ENCODE results near the gene ANO3.

Gene ANO3

DNA sequence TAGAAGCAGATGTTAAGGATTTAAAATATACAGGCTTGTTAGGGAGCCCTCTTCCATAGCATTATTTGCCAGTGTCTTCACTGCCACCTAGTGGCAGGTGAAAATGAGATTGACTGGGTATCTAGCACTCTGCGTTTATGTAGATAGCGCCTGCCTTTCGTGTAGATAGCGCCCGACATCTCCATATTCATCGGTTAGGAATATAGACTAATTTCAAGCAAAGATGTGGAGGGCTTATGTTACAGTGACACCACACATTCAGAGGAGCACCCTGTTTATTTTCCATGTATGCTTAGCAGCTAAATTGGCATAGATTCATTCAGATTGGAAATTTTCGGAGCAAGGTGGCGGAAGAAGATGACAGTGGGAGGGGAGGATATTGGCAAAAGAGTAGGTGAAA, 318.0 kb downstream of the ANO3 start:
- no peak for DNase-seq

DNA sequence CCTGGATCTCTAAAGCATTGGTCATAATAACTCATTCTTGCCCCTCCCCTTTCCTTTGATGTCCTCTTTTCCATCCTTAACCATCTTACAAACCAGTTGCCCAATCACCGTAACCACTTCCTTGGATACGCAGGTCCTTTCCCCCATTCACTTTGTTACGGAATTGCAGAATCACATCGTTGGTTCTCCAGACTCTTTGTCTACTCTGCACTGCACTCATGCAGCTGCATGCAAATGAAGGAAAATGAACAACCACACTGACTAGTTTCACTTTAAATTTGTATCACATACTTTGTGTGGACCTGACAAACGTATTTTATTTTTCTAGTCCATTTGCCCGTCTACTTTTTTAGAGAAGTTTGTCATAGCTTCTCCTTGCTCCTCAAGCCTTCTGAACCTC, 320.0 kb downstream of the ANO3 start:
- no peak for DNase-seq

DNA sequence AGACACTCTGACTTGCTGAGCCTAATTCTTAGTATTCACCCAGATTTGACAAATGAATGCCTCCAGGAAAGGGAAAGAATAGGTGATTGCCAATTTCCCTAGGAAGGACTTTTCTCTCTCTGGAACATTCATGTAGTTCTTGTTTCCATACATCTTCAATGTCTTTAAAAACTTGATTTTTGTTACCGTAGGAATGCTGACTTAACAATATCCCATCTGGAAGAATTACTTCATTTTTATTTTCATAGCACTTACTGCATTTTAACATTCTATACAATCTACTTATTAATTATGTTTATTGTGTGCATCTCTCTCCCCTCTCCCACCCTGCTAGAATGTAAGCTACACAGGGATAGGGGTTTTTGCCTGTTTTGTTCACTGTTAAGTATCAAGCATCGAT, 323.4 kb downstream of the ANO3 start:
- DNase-seq, result no peak

DNA sequence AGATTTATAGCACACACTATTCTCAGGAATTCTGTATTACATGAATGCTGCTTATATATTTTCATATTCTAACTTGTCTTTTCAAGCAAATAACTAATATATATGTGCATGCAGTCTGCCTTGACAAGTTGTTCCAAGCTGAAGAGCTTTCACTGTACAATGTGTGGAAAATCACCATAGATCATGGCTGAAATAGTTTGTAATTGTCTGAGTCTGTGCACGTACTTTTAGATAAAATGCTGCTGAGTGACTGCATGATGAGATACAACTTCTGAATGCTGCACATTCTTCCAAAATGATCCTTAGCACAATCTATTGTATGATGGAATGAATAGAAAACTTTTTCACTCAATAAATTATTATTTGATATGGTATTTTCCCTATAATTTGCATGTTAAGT, 331.0 kb downstream of the ANO3 start:
- DNase-seq, result no peak

DNA sequence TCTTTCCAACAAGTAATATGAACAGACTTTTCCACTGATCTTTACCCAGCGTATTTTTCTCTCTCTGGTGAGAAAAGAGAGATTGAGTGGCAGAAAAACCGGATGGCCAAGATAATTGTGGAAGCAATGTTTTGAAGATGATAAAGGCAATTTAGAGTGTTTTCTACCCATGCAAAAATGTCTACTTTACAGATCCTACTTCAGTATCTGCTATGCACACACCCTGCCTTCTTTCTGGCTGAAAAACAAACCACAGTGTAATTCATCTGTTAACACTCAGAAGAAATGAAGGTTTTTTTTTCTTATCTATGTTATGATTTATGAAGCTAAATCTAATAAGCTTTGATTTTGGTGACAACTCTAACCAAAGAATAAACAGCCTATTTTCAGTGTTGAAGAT, 333.1 kb downstream of the ANO3 start:
- no peak for DNase-seq

DNA sequence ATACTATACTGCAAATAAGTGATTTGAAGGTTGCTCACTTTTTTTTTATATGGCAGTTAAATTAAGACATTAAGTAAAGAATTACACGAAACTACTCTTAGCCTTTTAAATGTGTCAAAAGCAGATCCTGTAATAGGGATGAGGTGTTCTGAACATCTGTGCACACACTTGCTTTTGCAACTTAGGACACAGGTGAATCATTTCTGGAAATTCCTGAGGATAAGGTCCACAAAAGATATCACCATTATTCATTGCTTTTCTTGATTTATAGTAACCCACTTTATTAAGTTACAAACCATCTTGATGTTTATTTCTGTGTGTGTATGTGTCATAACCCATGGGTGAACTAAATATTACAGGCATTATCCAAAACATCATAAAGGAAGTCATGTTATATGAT, 334.0 kb downstream of the ANO3 start:
- no peak for DNase-seq

DNA sequence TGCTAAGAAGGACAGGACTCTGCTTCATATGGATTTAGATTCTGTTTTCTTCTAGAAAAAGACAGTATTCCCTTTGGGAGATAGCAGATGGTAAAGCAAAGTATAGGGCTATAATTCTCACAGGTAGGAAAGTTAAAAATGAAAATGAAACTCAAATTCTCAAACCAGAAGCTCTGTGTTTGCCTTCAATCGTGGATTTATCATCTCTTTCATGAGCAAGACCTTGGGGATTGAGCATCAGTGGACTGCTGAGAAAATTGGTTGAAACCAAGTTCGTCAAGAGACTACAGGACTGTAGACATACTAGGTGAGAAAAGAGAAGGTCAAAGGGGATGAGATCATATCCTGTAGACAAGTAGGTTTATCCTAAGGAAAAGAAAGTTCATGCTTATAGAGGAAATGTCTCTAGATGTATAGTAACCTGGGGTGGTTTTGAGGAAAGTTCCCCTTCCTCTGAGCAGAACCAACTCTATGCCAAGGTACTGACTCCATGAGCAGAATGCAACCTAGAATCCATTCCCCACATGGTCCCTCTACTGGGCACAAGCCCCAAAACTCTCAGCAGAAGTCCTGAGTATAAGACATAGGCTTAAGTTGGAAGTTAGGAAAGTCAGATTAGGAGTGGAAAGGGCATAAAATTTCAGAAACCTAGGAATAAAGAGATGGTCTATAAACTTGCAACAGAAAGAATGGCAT, 343.5 kb downstream of the ANO3 start:
- DNase-seq, result no peak

DNA sequence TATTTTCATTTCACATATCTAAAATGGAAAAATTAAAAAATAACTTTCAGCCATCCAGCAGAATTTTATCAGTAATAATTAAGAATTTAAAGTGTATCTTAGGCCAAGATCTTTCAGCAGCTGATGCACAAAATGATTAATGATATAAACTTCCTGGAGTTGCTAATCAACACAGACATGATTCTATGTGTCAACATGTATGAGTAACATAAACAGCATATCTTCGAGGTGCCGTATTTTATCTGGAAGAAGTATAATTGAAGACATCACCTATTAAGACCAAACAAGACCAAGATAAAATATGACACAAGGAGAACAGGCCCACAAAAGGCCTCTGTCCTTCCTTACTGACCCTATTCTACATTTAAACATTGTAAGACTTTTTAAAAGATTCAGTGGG, 344.7 kb downstream of the ANO3 start:
- DNase-seq, result no peak

DNA sequence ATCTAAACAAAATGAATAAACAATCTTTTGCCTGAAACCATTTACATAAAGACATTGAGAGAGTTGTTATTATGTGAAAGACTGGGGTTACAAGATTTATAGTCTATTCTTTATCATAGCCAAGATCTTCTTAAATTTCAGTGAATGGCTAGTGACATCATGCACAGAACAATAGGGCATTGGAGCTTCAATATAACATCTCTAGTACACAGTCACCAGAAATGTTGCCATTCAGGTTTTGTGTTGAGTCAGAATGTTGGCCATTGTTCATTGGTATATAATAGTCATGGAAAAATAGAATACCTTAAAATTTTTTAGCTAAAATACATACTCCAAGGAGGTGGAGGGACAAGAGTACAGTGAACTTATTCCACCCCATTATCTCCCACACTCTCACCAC, 345.6 kb downstream of the ANO3 start:
- DNase-seq, result no peak

DNA sequence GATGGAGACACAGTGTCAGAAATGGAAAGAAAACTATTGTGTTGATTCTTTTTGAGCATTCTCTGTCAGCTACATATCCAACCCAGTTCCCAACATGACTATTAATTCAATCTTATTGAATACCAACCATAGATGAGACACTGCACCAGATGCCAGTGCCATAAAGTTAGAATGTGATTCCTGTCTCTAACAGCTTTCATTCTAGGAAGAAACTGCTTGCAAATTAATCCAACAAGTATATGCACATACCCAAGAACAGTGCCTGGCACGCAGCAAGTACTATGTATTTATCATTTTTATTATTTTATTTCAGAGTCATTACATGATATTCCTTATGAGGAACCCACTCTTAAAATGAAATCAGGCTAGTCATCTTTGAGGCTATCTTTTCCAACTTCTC, 355.4 kb downstream of the ANO3 start:
- no peak for DNase-seq

DNA sequence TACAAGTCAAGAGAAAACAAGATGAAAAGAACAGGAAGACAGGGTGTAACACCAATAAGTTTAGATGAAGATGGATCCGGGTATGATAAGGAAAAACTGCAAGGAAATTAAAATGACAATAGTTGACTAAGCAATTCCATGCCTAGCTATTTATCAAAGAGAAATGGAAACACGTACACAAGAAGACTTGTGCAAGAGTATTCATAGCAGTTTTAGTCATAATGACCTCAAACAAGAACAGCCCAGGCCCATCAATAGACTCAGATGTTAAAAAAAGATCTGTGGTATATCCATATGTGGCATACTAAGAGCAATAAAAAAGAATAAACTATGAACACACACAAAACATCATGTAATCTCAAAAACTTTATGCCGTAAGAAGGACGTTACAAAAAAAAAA, 356.8 kb downstream of the ANO3 start:
- no peak for DNase-seq

DNA sequence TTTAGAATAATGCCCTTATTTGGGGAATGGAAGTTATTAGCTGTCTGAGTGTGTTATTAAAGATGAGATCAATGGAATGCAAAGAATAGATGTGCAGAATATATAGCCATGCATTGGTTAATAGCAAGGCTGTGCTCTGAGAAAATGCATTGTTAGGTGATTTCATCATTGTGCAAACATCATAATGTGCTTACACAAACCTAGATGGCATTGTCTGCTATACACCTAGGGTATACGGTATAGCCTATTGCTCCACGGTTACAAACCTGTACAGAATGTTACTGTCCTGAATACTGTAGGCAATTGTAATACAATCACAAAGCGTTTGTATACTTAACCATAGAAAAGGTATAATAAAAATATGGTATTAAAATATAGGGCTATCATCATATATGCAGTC, 364.4 kb downstream of the ANO3 start:
- DNase-seq, result no peak

DNA sequence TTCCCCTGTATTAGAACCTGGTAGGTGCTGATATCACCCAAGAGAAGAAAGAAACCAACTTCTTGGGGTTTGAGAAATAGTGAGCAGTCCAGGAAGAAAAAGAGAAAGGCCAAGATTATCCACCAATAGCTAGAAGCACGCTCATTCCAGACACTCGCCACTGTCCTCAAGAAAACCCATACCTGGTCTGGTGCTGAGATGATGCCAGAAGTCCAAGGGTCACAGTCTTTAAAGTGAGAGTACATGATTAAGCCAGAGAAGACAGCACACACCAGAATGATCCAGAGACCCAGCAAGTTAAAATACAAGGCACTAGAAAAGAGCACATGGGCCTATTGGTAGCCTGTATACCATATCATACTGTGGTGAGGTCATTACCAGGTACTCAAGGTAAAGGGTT, 366.3 kb downstream of the ANO3 start:
- DNase-seq, result no peak

DNA sequence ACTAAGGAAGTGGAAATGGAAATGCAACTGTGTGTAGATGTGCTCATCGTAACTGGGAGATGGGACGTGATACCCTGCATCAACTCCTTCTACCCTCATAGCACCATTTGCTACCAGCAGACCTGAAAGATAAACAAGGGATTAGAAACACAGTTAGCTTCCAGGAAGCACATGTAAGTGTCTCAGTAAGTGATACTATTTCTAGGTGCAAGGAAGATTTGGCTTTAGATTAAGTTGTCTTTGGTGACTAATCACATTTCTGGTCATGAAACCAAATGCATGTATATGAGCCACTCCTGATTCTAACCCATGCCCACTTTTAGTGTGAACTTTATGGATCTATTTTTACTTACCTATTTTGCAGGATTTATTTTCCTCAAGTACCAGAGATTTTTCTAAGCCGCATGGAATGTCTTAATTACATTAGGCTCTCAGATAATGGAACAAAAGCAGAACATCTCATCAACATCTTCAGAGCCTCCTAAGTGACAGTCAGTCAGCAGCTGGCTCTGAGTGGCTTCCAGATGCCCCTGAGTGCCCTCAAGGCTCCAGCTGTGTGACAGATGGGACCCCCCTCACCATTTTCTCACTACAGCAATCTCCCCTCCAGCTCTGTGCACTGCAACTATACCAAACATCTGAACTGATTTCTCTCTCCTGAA, 368.8 kb downstream of the ANO3 start:
- no peak for DNase-seq

DNA sequence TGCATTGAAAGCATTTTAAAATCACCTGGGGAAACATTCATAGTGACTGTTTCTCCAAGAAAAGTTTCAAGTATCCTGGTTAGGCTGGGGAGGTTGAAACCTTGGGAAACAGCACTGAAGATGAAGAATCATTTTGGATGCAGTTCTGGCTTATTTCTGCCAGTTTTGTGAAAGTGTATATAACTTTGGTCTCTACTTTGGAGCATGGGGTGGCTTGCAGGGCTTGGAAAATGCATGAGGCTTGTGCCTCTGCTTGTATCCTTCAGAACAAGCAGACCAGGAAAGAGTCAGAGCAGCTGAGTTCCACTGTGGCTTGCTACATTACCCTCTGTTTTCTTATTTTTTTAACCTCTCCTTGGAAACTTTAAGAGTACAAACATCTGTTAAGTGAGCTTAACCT, 370.5 kb downstream of the ANO3 start:
- no peak for DNase-seq

DNA sequence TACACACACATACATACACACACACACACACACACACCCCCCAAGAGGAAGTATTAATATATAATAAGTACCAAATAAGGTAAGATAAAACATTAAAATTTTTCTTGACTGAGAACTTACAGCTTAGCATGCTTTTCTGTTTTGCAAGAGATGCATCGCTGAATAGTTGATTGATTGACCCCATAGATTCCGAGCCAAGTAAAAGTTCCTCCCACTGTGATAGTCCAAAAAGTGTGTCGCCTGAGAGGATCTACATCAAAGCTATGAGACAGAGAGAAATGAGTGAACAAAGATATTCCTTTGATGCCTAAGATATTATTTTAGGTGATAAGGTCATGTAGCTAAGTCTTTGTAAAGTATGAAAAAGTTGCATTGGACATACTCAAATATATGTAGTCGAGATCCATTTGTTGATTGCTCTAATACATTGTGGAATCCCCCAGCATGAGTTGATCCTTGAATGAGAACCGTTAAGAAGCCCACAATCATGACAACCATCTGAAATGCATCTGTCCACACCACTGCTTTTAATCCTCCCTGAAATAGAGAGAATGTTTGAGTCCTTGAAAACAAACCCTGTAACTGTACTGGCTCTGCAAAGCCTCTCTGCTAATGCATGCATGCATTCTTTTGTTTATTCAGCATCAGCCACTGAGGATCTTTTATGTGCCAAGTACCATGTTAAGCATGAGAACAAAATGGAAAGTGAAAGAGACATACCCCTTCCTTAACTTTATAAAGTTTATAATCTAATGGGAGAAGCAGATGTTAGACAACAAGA, 371.7 kb downstream of the ANO3 start:
- DNase-seq, result no peak

DNA sequence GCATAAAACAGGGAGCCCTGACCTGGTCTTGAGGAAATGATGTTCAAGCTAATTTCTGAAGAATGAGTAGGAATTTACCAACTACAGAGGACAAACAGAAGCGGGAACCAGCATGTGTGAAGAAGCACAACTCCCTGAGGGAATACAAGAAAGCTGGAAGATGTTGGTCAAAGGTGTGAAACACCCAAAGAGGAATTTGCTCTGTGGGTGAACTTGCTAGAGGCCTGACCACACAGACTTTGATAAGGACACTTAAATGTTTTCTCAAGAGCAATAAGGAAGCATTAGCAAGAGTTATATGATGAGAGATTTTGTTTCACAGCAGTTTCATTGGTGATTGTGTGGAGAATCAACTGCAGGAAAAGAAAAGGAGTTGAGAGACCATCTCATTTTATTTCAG, 372.3 kb downstream of the ANO3 start:
- no peak for DNase-seq

DNA sequence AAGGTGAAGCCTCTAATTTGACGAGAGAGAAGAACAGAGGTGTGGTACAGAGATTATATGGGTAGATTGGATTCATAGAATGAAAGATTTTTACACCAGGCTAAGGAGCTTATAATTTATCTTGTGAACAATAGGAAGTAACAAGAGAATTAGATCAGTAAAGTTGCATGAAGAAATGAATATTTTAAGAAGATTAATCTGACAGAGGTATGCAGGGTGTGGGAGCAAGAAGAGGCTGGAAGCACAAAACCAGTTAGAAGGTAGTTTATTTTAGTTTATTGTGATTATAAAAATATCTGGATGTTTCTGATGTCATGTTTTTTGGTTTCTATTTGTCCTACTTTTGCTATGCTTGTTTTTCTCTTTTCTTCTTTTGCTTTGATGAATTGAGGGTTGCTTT, 374.3 kb downstream of the ANO3 start:
- no peak for DNase-seq

DNA sequence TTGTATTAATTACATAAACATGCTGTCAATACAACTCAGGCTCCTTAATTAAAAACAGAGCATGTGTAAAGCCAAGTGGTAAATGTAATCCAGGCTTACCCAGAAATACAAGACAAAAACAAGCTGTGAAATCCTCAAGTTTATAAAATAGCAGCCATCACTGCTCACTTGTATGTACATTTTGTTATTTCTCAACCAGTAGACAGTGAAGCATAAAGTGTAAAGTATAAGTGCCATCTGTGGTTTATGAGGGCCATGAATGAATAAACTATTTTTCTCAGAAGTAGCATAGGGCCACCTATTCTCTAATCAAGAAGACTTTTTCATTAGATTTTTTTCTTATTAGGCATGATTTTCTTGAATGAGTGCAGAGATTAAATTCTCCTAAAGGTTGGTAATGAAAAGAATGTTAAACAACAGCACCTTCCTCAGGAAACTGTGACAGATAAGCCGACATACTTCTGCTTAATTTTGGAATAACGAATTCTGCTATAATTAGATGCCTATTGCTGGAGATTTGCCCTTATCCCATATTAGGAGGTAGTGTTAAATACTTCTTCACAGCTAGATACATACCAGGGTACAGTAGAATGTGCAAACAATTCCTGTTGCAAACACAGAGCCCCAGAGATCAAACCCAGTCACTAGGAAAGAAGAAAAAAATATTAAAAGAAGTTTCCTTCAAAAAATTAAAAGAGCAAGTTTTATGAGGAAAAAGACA, 377.0 kb downstream of the ANO3 start:
- no peak for DNase-seq

DNA sequence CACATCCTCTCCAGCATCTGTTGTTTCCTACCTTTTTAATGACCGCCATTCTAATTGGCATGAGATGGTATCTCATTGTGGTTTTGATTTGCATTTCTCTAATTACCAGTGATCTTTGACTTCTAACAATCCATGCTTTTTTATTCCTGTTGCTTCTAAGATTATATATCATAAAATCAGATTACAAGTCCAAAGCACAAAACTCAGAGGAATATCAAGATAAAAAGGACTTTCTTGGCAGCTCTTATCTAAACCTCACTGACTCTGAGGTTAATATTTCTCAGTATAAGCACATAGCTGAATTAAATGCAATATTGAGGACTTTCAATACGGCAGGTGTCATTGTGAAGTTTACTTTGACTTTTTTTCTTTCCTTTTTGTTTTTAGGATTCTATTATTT, 378.6 kb downstream of the ANO3 start:
- DNase-seq, result no peak

DNA sequence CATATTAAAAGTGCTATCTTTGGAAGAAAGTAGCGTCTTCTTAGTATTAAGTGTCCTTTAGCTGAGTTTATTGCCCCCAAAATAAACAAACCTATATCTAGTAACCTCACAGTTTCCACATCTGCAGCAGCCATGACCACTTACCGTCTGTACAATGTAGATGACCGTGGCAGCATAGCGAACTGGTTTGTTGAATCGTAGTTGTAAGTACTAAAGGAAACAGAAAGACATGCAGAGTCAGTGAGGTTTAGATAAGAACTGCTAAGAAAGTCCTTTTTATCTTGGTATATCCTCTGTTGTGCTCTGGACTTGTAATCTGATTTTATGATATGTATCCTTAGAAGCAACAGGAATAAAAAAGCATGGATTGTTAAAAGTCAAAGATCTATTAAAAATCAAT, 380.6 kb downstream of the ANO3 start:
- DNase-seq, result no peak
